EH (cell line): ENCODE results near the gene SHBG.
A peak's percentile ranks its signal among the peaks of the same experiment; 100 is the strongest.
"Not testable (repeated sequence)": the region's sequence is repeated elsewhere in the genome, so short reads cannot be mapped to it uniquely, and the experiment has no call there.

ENCODE experiments used
- DNase-seq: peaks from one replicate; pipeline ENCODE4 v3.0.0-alpha.2; 2015; ENCODE audit warnings: low read depth

Gene SHBG

DNA sequence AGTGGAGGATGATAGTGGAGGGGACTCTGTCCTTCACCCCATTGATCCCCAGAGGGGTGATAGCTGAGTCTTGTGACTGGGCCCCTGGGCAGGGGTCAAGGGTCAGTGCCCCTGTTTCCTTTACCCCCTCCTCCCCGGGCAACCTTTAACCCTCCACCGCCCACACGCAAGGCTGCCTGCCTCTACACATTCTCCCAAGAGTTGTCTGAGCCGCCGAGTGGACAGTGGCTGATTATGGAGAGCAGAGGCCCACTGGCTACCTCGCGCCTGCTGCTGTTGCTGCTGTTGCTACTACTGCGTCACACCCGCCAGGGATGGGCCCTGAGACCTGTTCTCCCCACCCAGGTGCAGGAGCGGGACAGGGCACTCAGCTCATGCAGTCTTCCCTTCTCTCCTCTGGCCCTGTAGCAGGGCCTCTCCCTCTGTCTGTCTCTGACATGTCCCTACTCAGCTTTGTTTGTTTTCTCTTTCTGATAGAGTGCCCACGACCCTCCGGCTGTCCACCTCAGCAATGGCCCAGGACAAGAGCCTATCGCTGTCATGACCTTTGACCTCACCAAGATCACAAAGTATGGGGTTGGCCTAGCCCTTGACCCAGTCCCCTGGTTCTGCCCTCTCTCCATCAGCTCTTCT, at the start of gene SHBG:
Gene SHBG, plus strand, starts transcription at position 197 of the 633 bp plus-strand sequence. Its CDS starts 38 bp downstream, at position 235.
- DNase-seq = no peak

GRCh38 chr17:7580604-7581575, 49.0 kb upstream of the SHBG start:
- DNase-seq = no peak

GRCh38 chr17:7582396-7583252, 47.3 kb upstream of the SHBG start:
- DNase-seq = no peak

GRCh38 chr17:7583253-7584109, 46.5 kb upstream of the SHBG start, which contains the start of gene MPDU1:
Gene MPDU1, plus strand, starts transcription at chr17:7583852. Its CDS starts 11 bp downstream, at chr17:7583863.
- peak; percentile 97 for DNase-seq

DNA sequence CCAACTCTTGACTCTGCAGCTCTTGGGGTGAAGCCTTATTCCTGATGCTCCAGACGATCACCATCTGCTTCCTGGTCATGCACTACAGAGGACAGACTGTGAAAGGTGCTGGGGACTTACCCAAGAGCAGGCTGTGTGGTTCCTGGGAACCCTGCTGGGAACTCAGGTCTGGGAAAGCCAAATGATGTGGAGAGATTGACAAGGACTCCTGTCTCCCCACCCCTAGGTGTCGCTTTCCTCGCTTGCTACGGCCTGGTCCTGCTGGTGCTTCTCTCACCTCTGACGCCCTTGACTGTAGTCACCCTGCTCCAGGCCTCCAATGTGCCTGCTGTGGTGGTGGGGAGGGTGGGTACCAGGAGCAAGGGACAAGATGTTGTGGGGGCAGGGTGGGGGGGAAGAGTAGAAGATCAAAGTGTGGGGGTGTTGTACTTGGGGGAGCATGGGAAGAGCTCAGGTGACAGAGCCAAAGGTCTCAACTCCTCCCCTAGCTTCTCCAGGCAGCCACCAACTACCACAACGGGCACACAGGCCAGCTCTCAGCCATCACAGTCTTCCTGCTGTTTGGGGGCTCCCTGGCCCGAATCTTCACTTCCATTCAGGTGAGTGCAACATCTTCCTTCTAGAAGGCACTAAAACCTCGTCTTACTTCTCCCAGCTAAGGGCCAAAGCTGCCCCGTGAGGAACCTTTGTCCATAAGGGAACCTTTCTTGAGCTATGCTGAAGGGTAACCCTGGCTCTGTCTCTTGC, 43.1 kb upstream of the SHBG start:
- DNase-seq = no peak

- DNase-seq = peak; percentile 98
Observed at GRCh38 chr17:7587420-7588151, 42.3 kb upstream of the SHBG start.

- no peak for DNase-seq
Observed at GRCh38 chr17:7588553-7589203, 41.3 kb upstream of the SHBG start.

- DNase-seq = peak; percentile 86
Observed at GRCh38 chr17:7589204-7589868, 40.6 kb upstream of the SHBG start.

- DNase-seq = peak; percentile 65
Observed at GRCh38 chr17:7589891-7590691, 39.8 kb upstream of the SHBG start, which contains the start of gene SOX15. Gene SOX15, minus strand, starts transcription at chr17:7590094. Its CDS starts 418 bp downstream, at chr17:7589676.

DNA sequence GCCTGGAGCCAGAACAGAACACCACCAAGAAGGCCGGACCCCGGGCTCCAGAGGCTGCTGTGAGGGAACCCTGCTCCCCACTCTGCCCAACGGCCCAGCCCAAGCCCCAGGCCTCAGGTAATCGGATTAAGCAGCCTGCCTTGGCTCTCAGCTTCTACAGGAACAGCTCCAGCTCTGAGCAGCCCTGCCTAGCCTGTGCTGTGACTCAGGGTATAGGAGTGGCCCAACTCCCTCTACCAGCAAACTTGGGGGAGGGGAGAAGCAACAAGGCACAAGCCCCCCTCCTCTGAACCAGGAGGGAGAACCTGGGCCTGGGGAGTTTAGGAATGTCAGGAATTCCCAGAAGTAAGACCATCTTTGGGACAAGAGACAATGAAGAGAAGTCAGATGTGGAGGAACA, 39.2 kb upstream of the SHBG start:
- peak; percentile 70 for DNase-seq

GRCh38 chr17:7591596-7591995, 38.3 kb upstream of the SHBG start:
- DNase-seq = no peak

DNA sequence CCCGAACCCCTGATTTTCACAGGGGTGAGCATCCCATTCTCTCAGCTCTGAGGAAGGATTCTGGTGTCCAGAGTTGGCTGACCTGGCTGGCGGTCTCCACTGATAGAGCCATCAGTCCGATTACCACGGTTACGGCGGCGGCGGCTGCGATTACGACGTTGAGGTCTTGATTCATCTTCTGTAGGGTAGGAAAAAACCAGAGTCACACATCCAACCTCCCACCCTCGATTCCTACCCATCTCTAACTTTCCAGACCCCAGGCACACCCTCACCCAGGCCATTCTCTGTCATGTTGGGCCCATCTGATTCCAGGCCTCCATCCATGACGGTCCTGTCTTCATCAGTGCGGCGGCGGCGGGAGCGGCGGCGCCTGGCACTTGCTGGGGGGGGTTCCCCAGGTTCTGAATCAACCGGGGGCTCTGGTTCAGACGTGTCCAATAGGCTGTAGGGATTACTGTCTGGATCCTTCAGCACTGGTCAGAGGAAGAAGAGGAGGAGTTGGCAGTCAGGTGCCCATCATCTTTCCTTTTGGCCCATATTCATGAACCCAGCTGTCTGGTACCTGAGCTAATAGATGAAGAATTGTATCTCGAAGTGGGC, 37.4 kb upstream of the SHBG start:
- DNase-seq = no peak

- no peak for DNase-seq
Observed at GRCh38 chr17:7593296-7593695, 36.6 kb upstream of the SHBG start.

DNA sequence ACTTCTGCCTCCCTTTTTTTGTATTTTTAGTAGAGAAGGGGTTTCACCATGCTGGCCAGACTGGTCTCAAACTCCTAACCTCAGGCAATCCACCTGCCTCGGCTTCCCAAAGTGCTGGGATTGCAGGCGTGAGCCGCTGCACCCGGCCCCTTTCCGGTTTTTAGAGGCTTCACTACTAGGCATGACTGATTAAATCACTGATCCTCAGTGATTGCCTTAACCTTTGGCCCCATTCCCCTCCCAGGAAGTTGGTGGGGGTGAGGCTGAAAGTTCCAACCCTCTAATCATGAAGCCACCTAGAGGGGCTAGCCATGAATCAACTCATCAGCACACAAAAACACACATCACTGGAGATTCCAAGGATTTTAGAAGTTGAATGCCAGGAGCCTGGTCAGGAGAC, 32.4 kb upstream of the SHBG start:
- DNase-seq = not testable (repeated sequence)

GRCh38 chr17:7606280-7606679, 23.7 kb upstream of the SHBG start:
- no peak for DNase-seq

- DNase-seq = no peak
Observed at GRCh38 chr17:7610641-7611040, 19.3 kb upstream of the SHBG start.

GRCh38 chr17:7611635-7612293, 18.2 kb upstream of the SHBG start:
- DNase-seq = no peak
